Osteocyte (in vitro differentiated cells): ENCODE measurements around the gene SPATA7. TPM values are rescaled to one million over a fixed set of nuclear protein-coding genes. Genes with fewer than 3 reads are reported as not detected.

Experiments
- DNase-seq: peaks from one replicate; pipeline ENCODE4 v3.0.0; 2021; ENCODE audit warnings: mixed read lengths; ENCODE audit not compliant: unreplicated experiment; ENCODE audit errors: extremely low spot score
- H3K27ac Mint-ChIP-seq: one replicate; pipeline ENCODE4 v1.8.0; 2021; ENCODE audit warnings: mild to moderate bottlenecking, mixed read lengths; ENCODE audit not compliant: unreplicated experiment
- H3K27me3 Mint-ChIP-seq: one replicate; pipeline ENCODE4 v1.8.0; 2021; ENCODE audit warnings: mixed read lengths; ENCODE audit not compliant: unreplicated experiment
- H3K36me3 Mint-ChIP-seq: one replicate; pipeline ENCODE4 v1.8.0; 2021; ENCODE audit warnings: mixed read lengths; ENCODE audit not compliant: unreplicated experiment
- H3K4me1 Mint-ChIP-seq: one replicate; pipeline ENCODE4 v1.8.0; 2021; ENCODE audit warnings: mixed read lengths; ENCODE audit not compliant: unreplicated experiment
- H3K4me3 Mint-ChIP-seq: one replicate; pipeline ENCODE4 v1.8.0; 2021; ENCODE audit warnings: mild to moderate bottlenecking, moderate library complexity, mixed read lengths; ENCODE audit not compliant: unreplicated experiment
- H3K9me3 Mint-ChIP-seq: one replicate; pipeline ENCODE4 v1.8.0; 2021; ENCODE audit warnings: mixed read lengths; ENCODE audit not compliant: unreplicated experiment
- CTCF ChIP-seq: fragments of 200-600 bp; sonication (generic); IDR thresholded peaks from 2 replicates; pipeline ENCODE4 v1.5.0; 2021; ENCODE audit warnings: antibody characterized with exemption, mild to moderate bottlenecking, moderate library complexity
- total RNA-seq: library from RNA; stranded (reverse); gene quantifications from 2 replicates; pipeline ENCODE4 v1.2.1, GENCODE V29; 2021

SPATA7 gene
- total RNA-seq, 1 donor from 2014 or later, result 13.2 TPM

DNA sequence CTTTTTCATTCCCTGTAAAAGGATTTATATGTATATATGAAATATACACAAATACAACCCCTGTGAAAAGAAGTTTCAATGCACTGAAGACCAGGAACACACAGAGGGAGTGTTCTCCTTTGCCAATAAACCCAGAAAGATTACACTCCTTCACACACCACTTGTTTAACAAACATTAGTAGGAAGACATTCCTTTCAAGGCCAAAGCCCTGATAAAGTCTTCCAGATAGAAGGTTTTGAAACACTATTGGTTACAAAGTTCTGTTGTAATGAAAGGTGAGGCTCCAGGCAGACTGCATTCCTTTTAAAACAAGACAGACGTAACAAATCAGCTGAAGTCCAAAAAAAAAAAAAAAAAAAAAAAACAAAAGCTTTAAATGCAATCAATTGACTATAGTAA, 88.3 kb downstream of the SPATA7 start:
- H3K36me3 Mint-ChIP-seq, result peaks cover 62% of the 10 kb centered on the region
- H3K27me3 Mint-ChIP-seq, result no peaks in the 10 kb centered on the region
- no peak overlapping the region for H3K27ac Mint-ChIP-seq
- H3K4me3 Mint-ChIP-seq, result no peak overlapping the region
- DNase-seq, result no peak
- H3K4me1 Mint-ChIP-seq, result peaks cover 7% of the 10 kb centered on the region
- TF ChIP-seq CTCF, result no peak
- H3K9me3 Mint-ChIP-seq, result no peaks in the 10 kb centered on the region

- H3K9me3 Mint-ChIP-seq, result no peaks in the 10 kb centered on the region
- H3K4me1 Mint-ChIP-seq, result no peaks in the 10 kb centered on the region
- no peak for TF ChIP-seq CTCF
- no peak overlapping the region for H3K27ac Mint-ChIP-seq
- H3K4me3 Mint-ChIP-seq, result no peak overlapping the region
- no peaks in the 10 kb centered on the region for H3K27me3 Mint-ChIP-seq
- no peak for DNase-seq
- H3K36me3 Mint-ChIP-seq, result peaks cover 52% of the 10 kb centered on the region
Observed at GRCh38 chr14:88476214-88476774, 90.8 kb downstream of the SPATA7 start.

- no peak for TF ChIP-seq CTCF
- Mint-ChIP-seq H3K9me3 (no peaks in the 10 kb centered on the region), H3K27me3 (no peaks in the 10 kb centered on the region), H3K36me3 (peaks cover 49% of the 10 kb centered on the region), H3K4me3 (no peak overlapping the region), H3K4me1 (no peaks in the 10 kb centered on the region), H3K27ac (no peak overlapping the region)
- no peak for DNase-seq
Observed at GRCh38 chr14:88476825-88477224, 91.4 kb downstream of the SPATA7 start.

DNA sequence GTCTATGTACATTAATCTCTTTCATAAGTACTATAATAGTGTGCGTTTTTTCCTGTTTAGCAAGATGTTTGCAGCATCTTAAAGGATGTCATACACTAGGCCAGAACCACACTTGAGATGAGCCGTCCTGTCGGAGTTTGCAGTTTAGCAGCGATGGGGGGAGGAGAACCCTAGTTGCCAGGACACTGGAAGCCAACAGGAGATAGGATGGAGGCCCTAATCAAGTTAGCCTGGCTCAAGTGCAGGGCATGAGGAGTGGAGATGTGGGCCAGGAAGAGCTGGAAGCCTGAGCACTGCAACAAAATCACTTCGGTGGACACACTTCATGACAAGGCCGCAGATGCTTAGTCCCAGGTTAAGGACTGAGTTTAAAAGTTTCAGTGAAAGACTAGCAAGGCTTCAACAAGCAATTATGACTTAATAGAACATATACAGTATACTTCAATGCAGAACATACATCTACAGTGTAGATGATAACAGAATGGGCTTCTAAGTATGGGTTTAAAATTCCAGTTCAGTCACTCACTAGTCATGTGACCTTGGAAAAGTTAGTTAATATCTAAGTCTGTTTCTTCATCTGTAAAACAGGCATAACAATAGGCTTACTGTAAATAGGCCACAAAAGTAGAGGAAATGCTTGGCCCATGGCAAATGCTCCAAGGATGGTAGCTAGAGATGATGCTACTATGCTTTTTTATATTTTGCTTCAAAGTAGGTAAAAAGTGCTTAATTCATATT, 92.2 kb downstream of the SPATA7 start:
- Mint-ChIP-seq H3K4me1 (no peaks in the 10 kb centered on the region), H3K27ac (no peak overlapping the region), H3K36me3 (peaks cover 48% of the 10 kb centered on the region), H3K27me3 (no peaks in the 10 kb centered on the region), H3K4me3 (no peak overlapping the region), H3K9me3 (no peaks in the 10 kb centered on the region)
- DNase-seq, result no peak
- TF ChIP-seq CTCF, result no peak

DNA sequence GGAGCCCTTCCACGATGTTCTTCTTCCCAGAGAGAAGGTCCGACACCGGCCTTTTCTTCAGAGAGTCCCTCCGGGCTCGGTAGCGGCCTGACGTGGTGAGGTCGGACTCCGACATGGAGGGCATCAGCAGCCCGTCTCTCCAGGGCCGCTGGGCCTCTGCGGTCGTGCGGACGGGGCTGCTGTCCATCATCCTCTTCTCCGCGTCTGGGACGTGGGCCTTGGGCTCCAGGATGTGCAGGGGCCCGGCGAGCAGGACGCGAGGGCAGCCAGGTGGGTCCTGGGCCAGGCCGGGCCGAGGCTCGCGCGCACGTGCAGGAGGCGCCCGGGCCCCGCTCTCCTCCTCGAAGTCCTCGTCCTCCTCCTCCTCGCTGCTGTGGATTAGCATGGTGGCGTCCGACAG, 93.5 kb downstream of the SPATA7 start:
- H3K36me3 Mint-ChIP-seq, result peaks cover 40% of the 10 kb centered on the region

More for the DNA sequence above, 93.5 kb downstream of the SPATA7 start:
- no peaks in the 10 kb centered on the region for H3K4me1 Mint-ChIP-seq
- no peak for TF ChIP-seq CTCF
- no peak overlapping the region for H3K4me3 Mint-ChIP-seq
- DNase-seq, result no peak
- no peaks in the 10 kb centered on the region for H3K9me3 Mint-ChIP-seq
- no peak overlapping the region for H3K27ac Mint-ChIP-seq
- no peaks in the 10 kb centered on the region for H3K27me3 Mint-ChIP-seq
